ENCODE results near the gene UNC5B.
"Not testable (repeated sequence)": the region's sequence is repeated elsewhere in the genome, so short reads cannot be mapped to it uniquely, and the experiment has no call there.

The UNC5B gene

DNA sequence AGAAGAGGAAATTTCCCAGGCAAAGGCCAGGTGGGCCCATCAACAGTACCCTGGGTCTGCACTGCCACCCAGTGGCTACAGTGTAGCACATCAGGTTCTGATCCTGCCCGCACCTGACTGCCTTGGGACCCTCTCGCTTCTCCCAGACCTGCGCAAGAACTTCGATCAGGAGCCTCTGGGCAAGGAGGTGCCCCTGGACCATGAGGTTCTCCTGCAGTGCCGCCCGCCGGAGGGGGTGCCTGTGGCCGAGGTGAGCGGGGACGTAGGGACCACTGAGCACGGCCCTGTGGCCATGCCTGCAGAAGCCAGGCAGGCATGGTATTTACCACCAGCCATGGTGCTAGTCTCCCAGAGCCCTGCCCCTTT, 72.8 kb downstream of the UNC5B start:
- DNase-seq = peak in 2 of 6 experiments; percentile 7 to 12

DNA sequence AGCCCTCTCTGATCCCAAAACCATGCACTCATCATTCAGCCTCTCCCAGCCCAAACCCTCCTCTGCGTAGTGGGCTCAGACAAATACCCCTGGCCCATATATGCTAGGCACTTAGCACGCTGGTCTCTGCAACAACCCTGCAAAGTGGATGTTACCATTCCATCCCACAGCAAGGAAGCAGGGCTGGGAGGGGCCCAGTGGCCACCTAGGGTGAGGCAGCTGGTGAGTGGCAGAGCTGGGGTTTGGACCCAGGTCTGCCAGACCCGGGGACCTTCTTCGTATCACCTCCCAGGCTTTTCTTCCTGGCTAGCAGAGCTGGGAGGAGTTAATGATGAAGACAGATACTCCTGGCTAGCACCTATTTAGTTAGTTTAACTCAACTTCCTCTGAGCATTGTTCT, 73.6 kb downstream of the UNC5B start:
- DNase-seq = no peak

DNA sequence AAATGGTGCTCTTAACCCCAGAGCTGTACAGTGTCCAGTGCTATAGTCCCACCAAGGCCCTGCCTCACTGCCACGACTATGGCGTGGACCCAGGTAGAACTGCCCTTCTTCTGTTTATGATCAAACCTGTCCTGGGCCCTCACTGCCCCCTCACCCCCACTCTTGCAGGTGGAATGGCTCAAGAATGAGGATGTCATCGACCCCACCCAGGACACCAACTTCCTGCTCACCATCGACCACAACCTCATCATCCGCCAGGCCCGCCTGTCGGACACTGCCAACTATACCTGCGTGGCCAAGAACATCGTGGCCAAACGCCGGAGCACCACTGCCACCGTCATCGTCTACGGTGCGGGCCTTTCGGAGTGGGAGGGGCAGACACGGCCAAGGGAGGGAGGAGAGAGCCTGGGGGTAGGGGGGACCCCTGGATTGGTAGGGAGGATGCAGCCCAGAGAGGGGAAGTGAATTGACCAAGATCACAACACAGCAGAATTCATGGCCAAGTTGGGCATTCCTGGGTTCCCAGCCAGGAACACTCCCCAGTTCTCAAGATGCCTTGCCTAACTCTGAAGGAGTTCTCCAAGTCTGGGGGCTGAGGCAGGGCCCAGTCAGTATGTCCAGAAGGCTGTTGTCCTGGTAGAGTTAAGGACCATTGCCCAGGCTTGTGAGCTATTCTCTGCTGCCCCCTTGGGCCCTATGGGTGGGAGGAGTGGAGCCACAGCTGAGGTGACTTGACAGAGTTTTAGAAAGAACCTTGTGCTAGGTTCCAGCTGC, 74.3 kb downstream of the UNC5B start:
- no peak for DNase-seq

DNA sequence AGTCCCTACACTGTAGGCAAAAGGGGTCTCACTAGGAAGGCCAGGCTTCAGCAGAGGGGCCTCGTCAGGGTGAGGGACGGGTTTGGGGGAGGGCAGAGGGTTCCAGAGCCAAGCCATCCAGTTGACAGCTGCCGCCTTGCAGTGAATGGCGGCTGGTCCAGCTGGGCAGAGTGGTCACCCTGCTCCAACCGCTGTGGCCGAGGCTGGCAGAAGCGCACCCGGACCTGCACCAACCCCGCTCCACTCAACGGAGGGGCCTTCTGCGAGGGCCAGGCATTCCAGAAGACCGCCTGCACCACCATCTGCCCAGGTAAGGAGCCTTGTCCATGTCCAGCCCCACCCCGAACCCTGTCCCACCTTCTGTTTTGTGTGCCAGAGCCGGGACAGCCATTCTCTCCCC, 75.1 kb downstream of the UNC5B start:
- DNase-seq = no peak

DNA sequence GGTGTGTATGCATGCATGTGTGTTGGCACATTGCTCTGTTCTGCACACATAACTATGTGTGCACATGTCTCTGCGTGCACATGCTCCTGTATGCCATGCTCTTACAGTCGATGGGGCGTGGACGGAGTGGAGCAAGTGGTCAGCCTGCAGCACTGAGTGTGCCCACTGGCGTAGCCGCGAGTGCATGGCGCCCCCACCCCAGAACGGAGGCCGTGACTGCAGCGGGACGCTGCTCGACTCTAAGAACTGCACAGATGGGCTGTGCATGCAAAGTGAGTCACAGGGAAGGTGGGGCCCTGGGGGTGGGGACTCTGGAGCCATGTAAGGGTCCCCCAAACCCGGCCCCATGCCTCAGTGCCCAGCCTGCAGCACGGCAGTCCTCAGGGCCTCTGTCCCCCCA, 76.1 kb downstream of the UNC5B start:
- DNase-seq = no peak

DNA sequence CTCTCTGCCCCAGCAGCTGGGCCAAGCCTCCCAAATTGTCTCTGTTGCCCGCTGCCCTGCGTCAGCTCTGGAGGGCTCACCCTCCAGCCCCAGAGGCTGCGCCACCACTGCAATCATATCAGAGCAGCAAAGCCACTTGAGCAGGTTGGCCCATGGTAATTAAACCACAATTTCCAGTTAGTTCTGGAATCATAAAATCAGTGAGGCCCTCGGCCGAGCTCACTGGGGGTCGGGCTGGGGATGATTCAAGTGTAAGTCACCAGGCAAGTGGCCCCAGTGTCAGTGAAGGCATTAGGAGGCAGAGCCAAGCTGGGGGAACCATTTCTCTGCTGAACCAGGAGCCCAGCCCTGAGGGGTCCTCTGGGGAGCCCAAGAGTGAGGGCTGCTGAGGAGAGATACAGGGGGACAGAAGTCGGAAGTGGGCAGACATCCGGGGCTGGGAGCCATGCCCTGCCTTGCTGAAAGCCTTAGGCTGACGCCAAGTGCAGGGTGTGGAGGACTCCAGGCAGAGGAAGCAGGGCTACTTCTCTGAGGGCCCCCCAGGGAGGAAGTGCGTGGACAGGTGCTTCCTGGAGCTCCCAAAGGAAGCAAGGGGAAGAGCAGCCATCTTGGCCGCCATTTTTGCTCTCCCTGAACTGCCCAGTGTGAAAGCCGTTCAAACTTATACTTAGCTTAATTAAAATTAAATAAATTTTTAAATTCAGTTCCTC, 77.2 kb downstream of the UNC5B start:
- no peak for DNase-seq

DNA sequence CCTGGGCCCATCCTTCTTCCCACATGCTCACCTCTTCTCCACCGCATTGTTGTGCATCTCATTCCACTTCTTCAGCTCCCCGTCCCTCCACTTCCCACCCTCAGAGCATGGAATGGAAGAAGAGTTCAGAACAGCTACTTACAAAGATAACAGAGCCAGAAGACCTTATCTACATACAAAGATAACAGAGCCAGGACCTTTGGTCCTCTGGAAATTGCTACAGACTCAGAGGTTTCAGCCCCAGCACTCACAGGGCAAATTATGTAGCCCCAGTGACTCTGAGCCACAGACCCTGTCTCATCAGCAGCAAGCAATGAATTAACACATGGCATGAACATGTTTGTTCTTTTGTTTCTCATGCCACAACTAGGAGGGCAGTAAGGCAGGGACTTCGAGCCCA, 78.0 kb downstream of the UNC5B start:
- no peak for DNase-seq

DNA sequence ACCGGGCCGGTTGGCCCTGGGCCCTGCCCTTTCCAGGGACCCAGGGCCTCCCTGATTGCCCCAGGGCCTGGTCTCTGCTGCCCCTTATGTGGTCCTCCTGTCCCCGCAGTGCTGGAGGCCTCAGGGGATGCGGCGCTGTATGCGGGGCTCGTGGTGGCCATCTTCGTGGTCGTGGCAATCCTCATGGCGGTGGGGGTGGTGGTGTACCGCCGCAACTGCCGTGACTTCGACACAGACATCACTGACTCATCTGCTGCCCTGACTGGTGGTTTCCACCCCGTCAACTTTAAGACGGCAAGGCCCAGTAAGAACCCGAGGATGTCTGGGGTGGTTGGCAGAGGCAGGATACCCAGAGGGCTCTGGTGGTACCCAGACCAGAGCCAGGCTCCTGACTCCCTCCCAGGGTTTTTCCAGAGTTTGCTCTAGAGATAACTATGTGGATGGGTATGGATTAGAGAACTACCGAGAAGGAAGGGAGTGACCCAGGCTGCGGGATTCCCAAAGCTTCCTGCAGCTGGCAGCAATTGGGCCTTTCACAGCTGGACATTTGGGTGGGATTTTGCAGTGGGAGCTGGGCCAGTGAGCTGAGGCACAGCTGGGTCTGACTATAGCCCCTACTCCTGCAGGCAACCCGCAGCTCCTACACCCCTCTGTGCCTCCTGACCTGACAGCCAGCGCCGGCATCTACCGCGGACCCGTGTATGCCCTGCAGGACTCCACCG, 78.6 kb downstream of the UNC5B start:
- DNase-seq = no peak

DNA sequence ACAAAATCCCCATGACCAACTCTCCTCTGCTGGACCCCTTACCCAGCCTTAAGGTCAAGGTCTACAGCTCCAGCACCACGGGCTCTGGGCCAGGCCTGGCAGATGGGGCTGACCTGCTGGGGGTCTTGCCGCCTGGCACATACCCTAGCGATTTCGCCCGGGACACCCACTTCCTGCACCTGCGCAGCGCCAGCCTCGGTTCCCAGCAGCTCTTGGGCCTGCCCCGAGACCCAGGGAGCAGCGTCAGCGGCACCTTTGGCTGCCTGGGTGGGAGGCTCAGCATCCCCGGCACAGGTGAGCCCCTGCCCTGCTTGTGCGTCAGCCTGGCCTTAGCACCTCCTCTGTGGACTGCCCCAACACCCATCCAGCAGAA, 79.1 kb downstream of the UNC5B start:
- DNase-seq = no peak

DNA sequence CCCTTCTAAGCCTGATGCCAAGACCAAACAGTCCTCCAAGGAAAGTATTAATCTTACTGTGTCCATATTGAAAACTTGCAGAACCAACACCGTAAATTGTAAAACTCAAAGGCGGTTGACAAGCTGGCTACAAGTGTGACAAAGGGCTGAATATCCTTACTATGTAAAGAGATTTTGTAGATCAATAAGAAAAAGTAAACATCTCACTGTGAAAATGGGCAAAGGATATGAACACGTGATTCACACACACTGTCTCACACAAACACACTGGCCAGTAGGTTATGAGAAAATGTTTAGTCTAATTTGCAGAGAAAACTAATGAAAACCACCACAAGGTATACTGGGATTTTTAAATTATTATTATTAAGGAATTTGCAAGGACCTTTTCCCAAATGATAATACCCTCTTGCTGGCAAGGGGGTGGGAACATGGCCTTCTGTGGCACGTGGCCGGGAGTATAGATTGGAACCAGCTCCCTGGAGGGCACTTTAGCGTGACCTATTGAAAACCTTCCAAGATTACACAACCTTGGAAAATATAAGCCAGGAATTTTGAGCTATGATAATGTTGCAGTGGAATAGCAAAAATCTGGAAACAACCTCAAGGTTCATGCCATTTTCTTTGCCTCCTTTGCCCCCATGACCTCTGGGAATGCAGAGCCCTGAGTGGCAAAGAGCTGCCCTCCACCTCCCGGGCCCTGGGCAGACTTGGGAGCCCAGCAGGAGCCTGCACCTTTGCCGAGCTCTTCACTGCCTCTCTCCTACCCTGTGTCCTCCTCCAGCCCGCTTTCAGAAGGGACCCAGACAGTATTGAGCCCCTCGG, 80.5 kb downstream of the UNC5B start:
- DNase-seq = no peak

DNA sequence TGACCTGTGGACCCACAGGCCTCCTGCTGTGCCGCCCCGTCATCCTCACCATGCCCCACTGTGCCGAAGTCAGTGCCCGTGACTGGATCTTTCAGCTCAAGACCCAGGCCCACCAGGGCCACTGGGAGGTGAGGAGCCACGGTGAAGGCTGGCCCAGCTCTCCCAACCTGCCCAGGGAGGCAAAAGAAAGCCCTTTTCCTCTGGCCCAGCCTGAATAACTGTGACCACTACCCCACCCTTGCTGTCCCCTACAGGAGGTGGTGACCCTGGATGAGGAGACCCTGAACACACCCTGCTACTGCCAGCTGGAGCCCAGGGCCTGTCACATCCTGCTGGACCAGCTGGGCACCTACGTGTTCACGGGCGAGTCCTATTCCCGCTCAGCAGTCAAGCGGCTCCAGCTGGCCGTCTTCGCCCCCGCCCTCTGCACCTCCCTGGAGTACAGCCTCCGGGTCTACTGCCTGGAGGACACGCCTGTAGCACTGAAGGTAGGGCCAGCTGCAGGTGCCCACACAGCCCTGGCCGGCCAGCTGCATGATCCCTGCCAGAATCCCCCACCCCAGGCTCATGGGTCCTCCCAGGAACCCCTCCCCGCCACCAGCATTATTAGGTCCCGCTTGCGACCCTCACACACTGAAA, 81.2 kb downstream of the UNC5B start:
- DNase-seq = no peak

DNA sequence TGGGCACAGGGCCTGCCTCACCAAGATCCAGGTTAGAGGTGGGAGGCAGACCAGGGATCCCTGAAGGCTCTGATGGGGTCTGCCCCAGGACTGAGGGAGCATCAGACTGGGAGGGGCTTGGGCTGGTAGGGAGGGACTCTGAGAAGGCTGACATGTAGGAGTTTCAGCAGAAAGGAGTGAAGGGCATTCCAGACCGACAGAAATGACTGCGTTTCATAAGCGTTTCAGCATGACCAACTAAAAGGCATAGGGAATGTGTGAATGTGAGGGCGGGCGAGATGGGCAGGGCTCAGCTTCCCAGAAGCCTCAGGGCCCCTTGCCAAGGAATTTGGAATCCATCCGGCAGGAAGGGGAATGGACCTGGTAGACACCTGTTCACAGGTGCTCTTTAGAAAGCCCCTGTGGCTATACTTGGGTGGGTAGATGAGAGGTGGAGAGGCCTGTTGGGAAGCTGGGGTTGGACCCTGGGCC, 81.8 kb downstream of the UNC5B start:
- no peak for DNase-seq

DNA sequence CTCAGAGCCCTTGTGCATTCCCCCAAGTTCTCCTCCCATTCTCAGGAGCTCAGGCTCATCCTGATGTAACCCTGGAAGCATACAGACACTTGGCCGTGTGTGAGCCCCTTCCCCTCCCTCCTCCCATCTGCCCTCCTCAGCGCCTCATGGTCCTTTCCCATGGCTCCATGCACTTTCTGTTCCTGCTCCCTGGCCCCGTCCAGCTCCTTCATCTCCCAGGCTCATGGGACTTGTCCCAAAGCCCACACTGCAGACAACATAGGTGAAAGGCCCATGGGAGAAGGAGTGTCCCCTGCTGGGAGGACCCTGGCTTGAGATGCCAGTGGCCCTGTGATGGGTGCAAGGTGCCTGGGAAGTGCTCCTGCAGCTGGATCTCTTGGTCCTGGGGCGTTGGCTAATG, 82.5 kb downstream of the UNC5B start:
- DNase-seq = no peak

DNA sequence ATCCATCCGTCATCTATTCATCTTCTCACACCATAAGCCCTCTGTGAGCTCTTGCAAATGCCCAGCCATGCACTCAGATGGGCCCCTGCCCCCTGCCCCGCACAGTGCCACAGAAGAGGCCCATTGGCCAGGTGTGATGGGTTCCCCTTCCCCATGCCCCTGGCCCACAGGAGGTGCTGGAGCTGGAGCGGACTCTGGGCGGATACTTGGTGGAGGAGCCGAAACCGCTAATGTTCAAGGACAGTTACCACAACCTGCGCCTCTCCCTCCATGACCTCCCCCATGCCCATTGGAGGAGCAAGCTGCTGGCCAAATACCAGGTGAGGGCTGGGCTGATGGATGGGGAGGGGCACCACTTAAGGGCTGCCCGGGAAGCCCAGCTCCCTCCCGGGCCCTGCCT, 83.3 kb downstream of the UNC5B start:
- no peak for DNase-seq

DNA sequence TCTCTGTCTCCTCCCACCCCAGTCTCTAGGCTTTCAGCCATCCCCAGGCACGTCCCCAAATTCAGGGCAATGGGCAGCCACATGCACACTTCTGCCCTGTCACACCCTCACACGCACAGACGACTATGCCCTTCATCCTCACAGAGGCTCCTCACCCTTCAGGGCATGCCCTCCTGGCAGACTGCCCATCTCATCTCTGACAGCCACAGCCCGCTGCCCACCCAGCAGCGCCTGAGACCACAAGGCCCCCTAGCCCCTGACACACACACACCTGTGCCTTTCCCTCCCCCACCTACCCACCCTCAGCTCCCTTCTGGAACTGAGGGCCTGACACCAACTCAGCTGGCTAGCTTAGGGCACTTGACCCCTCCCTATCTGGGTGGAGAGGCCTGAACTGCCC, 83.7 kb downstream of the UNC5B start:
- DNase-seq = no peak

DNA sequence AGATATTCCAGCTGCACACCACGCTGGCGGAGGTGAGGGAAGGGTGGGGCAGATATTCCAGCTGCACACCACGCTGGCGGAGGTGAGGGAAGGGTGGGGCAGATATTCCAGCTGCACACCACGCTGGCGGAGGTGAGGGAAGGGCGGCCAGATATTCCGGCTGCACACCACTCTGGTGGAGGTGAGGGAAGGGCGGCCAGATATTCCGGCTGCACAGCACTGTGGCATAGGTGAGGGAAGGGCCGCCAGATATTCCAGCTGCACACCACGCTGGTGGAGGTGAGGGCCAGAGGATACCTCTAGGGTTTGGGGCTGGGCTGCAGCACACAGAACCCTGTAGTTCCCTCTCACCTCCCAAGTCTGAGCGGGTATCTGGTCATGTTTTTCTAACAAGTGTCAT, 84.4 kb downstream of the UNC5B start:
- not testable (repeated sequence) for DNase-seq

DNA sequence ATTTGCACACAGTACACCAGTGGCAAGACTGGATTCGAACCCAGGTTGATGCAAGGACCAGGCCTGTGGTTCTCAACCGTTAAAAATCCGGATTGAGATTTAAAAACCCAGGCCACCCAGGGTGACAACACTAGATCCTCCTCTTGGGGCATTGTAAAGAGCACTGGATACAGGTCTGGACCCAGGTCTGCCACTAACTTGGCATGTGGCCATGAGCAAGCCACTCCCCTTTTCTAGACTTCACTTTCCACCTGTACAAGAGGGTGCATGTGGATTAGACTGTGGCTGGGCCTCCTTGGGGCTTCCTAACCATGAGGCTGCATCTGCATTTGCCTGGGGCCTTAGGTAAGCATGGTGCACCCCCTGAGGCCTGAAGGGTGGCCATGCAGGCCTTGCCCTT, 85.0 kb downstream of the UNC5B start:
- DNase-seq = no peak

DNA sequence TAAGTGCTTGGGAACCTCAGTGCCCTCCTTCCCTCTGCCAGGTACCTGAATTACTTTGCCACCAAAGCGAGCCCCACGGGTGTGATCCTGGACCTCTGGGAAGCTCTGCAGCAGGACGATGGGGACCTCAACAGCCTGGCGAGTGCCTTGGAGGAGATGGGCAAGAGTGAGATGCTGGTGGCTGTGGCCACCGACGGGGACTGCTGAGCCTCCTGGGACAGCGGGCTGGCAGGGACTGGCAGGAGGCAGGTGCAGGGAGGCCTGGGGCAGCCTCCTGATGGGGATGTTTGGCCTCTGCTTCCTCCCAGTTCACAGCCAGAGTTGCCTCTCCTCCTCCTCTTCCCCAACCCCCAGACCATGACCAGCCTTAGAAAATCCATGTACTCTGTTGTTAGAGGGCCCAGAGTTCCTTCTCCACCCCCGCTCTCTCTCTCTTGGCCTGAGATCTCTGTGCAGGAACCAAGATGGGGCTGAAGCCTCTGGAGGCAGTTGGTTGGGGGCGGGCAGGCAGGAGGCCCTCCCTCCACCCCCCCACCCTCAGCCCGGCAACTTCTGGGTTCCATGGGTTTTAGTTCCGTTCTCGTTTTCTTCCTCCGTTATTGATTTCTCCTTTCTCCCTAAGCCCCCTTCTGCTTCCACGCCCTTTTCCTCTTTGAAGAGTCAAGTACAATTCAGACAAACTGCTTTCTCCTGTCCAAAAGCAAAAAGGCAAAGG, 86.9 kb downstream of the UNC5B start:
- DNase-seq = no peak

DNA sequence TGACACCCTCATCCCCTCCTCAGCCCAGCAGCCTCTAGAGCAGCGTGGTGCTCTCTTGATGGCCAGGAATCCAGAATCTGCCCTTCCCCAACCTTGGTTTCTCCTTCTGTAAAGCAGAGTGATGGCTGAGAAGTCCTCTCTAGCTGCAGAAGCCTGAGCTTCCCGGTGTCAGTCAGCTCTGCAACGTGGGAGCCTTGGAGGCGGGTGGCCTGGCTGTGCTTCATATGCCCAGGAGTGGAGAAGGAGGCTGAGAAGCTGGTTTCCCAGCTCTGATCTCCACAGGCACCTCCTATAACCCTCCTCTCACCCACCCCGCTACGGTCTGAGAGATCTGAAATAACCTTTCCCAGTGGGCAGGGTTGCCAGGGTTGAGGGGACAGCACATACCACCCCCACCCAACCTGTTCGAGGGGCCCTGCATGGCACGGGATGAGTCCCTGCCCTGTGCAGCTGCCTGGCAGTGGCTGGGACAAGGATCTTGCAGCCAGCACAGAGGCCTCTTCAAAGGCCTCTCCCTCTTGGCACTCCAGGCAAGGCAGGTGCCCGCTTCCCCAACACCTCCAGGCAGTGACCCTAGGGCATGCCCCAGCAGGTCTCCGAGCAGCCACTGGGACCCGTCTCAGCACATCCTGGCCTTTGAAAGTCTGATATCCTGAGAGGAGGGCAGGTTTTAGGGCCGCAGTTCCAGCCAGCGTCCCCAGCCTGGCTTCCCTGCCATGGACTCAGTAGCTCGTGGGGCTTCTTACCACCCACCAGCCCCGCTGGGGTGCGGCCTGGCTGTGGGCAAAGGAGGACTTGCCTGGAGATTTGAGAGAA, 88.4 kb downstream of the UNC5B start:
- no peak for DNase-seq

DNA sequence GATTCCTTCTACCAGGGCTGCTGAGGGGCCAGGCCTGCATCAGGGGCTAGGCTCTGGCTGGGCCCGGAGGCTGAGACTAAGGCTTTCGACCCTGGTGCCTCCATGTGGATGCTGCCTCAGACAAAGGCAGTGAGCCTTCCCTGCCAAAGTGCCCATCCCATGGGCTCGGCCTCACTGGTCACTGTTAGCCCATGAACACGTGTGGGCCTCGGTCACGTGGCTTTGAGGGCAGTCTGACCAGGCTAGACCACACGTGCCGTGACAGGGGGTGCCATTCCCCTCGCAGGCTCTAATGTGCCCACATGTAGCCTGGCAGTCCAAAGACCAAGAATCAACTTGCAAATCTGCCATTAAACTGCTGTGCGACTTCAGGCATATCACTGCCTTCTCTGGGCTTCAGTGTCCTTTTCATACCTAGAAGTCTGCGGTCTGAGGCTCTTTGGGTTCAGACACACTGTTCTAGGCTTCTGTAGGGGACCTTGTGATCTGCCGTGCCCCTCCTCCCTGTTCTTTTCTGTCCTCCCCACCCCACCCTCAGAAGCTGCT, 89.1 kb downstream of the UNC5B start:
- DNase-seq = no peak

DNA sequence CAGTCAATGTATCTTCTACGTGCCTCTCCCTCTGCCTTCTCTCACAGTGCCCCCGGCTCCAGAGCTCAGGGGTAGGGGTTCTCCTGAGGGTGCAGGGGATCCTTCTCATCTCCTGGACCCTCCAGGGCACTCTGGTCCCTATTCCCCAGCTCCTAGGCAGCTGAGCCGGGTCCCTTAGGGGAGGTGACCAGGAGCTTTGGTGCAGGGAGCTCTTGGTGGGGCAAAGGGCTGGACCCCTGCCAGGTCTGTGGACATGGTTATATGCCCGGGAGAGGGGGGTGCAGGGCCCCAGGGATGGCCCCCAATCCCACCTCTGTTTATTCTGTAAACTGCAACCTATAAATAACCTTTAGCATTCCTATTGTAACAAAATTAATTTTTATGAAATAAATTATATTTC, 90.1 kb downstream of the UNC5B start:
- no peak for DNase-seq

Data from stimulated activated naive CD4-positive, alpha-beta T cell (primary cell).